HepG2 (cell line): ENCODE results near the gene NOXO1. TPM values are rescaled to one million over a fixed set of nuclear protein-coding genes. Genes with fewer than 3 reads are reported as not detected.

Experiments
- ATAC-seq: fragments of 200-7000 bp; cut with Tn5 transposase; 3 replicates; pipeline ENCODE4 v1.9.1; 2020; ENCODE audit warnings: mild to moderate bottlenecking, moderate library complexity
- BruUV-seq: library from RNA; stranded (reverse); fragments of 400-500 nt; replicated peaks from 2 replicates; lab custom pipeline; 2021; lab: Mats Ljungman, UMichigan
- CTCF ChIA-PET: fragments of 300-600 bp; formaldehyde crosslinking; extraction: SDS; loops from one replicate; lab custom pipeline; 2021; ENCODE audit warnings: low total read pairs, inconsistent platforms, low intra/inter-chr PET ratio; lab: Yijun Ruan, JAX
- POLR2A ChIA-PET: fragments of 350-600 bp; sonication (Branson Sonifier 250); formaldehyde crosslinking; loops from one replicate; lab custom pipeline; 2020; ENCODE audit warnings: antibody characterized with exemption, inconsistent platforms; lab: Yijun Ruan, JAX
- DNase-seq: peaks from one replicate; pipeline ENCODE4 v3.0.0-alpha.2; 2015; ENCODE audit warnings: low spot score
- FAIRE-seq: peaks from 3 replicates; lab custom pipeline; 2011; peaks lifted over from hg19 to GRCh38; lab: Jason Lieb, UNC
- H2AFZ ChIP-seq: one replicate; pipeline ENCODE4 v1.6.1; 2011; ENCODE audit warnings: low read length, inconsistent platforms
- H3K27ac ChIP-seq: fragments of 300-600 bp; 3 replicates; pipeline ENCODE4 v1.8.0; 2011; ENCODE audit warnings: mixed run types, mild to moderate bottlenecking, mixed read lengths, low read length, inconsistent platforms; ENCODE audit not compliant: insufficient read depth; ENCODE audit errors: extremely low read length
- H3K27me3 ChIP-seq, 2 experiments: fragments of 200-600 bp in 1 of 2; 2 replicates in 1 of 2; 3 replicates in 1 of 2; pipeline versions ENCODE4 v1.6.0 to v1.8.0; 2011; ENCODE audit warnings: low read length in 2 of 2, mild to moderate bottlenecking in 2 of 2, moderate library complexity in 2 of 2, inconsistent platforms in 1 of 2; ENCODE audit not compliant: insufficient read depth in 2 of 2, control insufficient read depth in 1 of 2
- H3K36me3 ChIP-seq, 2 experiments: fragments of 200-600 bp in 1 of 2; replicated peaks in 1 of 2; 2 replicates in 1 of 2; 3 replicates in 1 of 2; pipeline versions ENCODE4 v1.5.1 to v1.8.0; 2011; ENCODE audit warnings: low read length in 2 of 2, inconsistent platforms in 1 of 2; ENCODE audit not compliant: insufficient read depth in 2 of 2, control insufficient read depth in 1 of 2
- H3K4me1 ChIP-seq: 2 replicates; pipeline ENCODE4 v1.5.1; 2012; ENCODE audit warnings: low read length, inconsistent platforms; ENCODE audit not compliant: insufficient read depth
- H3K4me2 ChIP-seq: 2 replicates; pipeline ENCODE4 v1.6.0; 2011; ENCODE audit warnings: low read depth, low read length, inconsistent platforms
- H3K4me3 ChIP-seq, 3 experiments: fragments of 200-600 bp in 1 of 3; sonication (generic), shearing (Covaris generic) in 1 of 3; replicated peaks in 1 of 3; 2 replicates each; pipeline ENCODE4 v1.5.1; 2011 to 2016; ENCODE audit warnings: low read length in 3 of 3, inconsistent platforms in 2 of 3, low read depth in 2 of 3, mild to moderate bottlenecking in 2 of 3, control low read depth in 1 of 3, mixed read lengths in 1 of 3; ENCODE audit not compliant: insufficient read depth in 1 of 3
- H3K79me2 ChIP-seq: one replicate; pipeline ENCODE4 v1.6.1; 2011; ENCODE audit warnings: low read length, inconsistent platforms; ENCODE audit not compliant: insufficient read depth
- H3K9ac ChIP-seq: 2 replicates; pipeline ENCODE4 v1.6.0; 2011; ENCODE audit warnings: mild to moderate bottlenecking, low read depth, low read length, inconsistent platforms; ENCODE audit not compliant: insufficient read depth
- H3K9me3 ChIP-seq: 2 replicates; pipeline ENCODE4 v1.5.1; 2012; ENCODE audit warnings: mild to moderate bottlenecking, low read length
- H4K20me1 ChIP-seq: 2 replicates; pipeline ENCODE4 v1.6.0; 2011; ENCODE audit warnings: inconsistent platforms, mild to moderate bottlenecking, low read length, moderate library complexity; ENCODE audit not compliant: insufficient read depth
- AGO2 ChIP-seq: fragments of 200-400 bp; formaldehyde crosslinking; optimal IDR thresholded peaks from 2 replicates; pipeline ENCODE3; 2017; ENCODE audit warnings: mild to moderate bottlenecking, low read depth, low read length, moderate library complexity
- AKAP8 ChIP-seq: sonication (generic); formaldehyde crosslinking; IDR thresholded peaks from 2 replicates; pipeline ENCODE4 v1.5.1; 2020; ENCODE audit warnings: mild to moderate bottlenecking, missing genetic modification reagents
- BRCA1 ChIP-seq: sonication (generic); formaldehyde crosslinking; IDR thresholded peaks from 2 replicates; pipeline ENCODE4 v1.4.0; 2020; ENCODE audit warnings: missing genetic modification reagents
- EED ChIP-seq: sonication (generic); formaldehyde crosslinking; IDR thresholded peaks from 2 replicates; pipeline ENCODE4 v1.5.0; 2020; ENCODE audit warnings: mild to moderate bottlenecking, missing genetic modification reagents
- GLMP ChIP-seq: sonication (generic); formaldehyde crosslinking; IDR thresholded peaks from 2 replicates; pipeline ENCODE4 v1.9.0; 2021; ENCODE audit warnings: missing genetic modification reagents, mild to moderate bottlenecking, borderline replicate concordance
- NFE2L1 ChIP-seq: sonication (generic); formaldehyde crosslinking; IDR thresholded peaks from 2 replicates; pipeline ENCODE4 v1.4.0; 2020; ENCODE audit warnings: missing genetic modification reagents, mild to moderate bottlenecking, borderline replicate concordance
- RBFOX2 ChIP-seq: fragments of 200-400 bp; formaldehyde crosslinking; IDR thresholded peaks from 2 replicates; pipeline ENCODE4 v1.6.1; 2017; ENCODE audit warnings: low read depth, mild to moderate bottlenecking, low read length
- ZBTB33 ChIP-seq: sonication (generic); formaldehyde crosslinking; IDR thresholded peaks from 2 replicates; pipeline ENCODE4 v1.4.0; 2020; ENCODE audit warnings: missing genetic modification reagents
- ZBTB40 ChIP-seq, 2 experiments: fragments of 450-650 bp in 1 of 2; sonication (generic) in 1 of 2; formaldehyde crosslinking in 1 of 2; IDR thresholded peaks; 2 replicates each; pipeline versions ENCODE4 v1.6.1 to v1.8.0; 2016 to 2022; ENCODE audit warnings: antibody characterized with exemption in 1 of 2, mild to moderate bottlenecking in 1 of 2, missing genetic modification reagents in 1 of 2
- ZNF775 ChIP-seq: sonication (generic); formaldehyde crosslinking; IDR thresholded peaks from 2 replicates; pipeline ENCODE4 v1.4.0; 2020; ENCODE audit warnings: missing genetic modification reagents, mild to moderate bottlenecking, moderate library complexity, borderline replicate concordance
- WGBS: methylation state at CpG from one replicate; pipeline ENCODE4 v1.1.6; 2017; ENCODE audit warnings: low lambda C conversion rate; 5-methylcytosine and 5-hydroxymethylcytosine counted together
- in situ Hi-C: cut with HindIII; loops from 2 replicates; pipeline ENCODE4 v1.10.0; 2017; ENCODE audit warnings: low pct_unique_long_range_greater_than_20kb; ENCODE audit not compliant: extremely low pct_ligation_motif_present
- intact Hi-C: fragments of 100-400 bp; cut with micrococcal nuclease; formaldehyde crosslinking; loops from one replicate; pipeline ENCODE4 v1.10.0; 2022; ENCODE audit not compliant: unreplicated experiment
- polyA plus RNA-seq, 8 experiments: library from polyadenylated mRNA; depleted of rRNA in 3 of 8; stranded (reverse) in 7 of 8; unstranded in 1 of 8; fragments of >200 nt; fragmentation: Illumina TruSeq in 4 of 8; extraction: Trizol in 4 of 8; gene quantifications; 2 replicates each; pipeline versions ENCODE4 v1.2.1 to v1.2.3, GENCODE V29; 2011 to 2016; ENCODE audit warnings: low read depth in 4 of 8, missing spikeins in 1 of 8, mixed read lengths in 1 of 8; ENCODE audit not compliant: insufficient read depth in 1 of 8
- total RNA-seq, 5 experiments: library from RNA; depleted of rRNA; stranded (reverse); fragments of >200 nt; fragmentation: Illumina TruSeq; extraction: Trizol; gene quantifications; 2 replicates each; pipeline ENCODE4 v1.2.3, GENCODE V29; 2016; ENCODE audit warnings: low read depth in 1 of 5

Gene NOXO1
- total and polyA plus RNA-seq, 2 of the 13 experiments (the other 11 are each of a cell fraction or from before 2014, with no cell fraction given): 0.69 to 1.4 TPM

GRCh38 chr16:2004795-2005517 is 23.7 kb upstream of the NOXO1 start:
- peaks cover 19 to 35% of the 10 kb centered on the region in 2 experiments for H3K36me3 ChIP-seq
- POLR2A ChIA-PET: interaction anchor here (0.7 to 2.8 kb wide), 8 partner anchors 11 to 150 kb away, joined by 3 to 27 read pairs (median 5); partner anchors contain the start of genes GFER, NPW, RPS2 and TRAF7
- peaks cover 43% of the 10 kb centered on the region for H3K4me1 ChIP-seq
- H2AFZ ChIP-seq: no peak overlapping the region
- no TSS peak for BruUV-seq
- peak overlapping the region in 1 of 3 experiments; percentile 17; a peak in 1 of 6 replicates for H3K4me3 ChIP-seq
- H3K27ac ChIP-seq: peak overlapping the region; percentile 1
- in situ Hi-C loops: no loop called here
- H3K79me2 ChIP-seq: peaks cover 47% of the 10 kb centered on the region
- 93% methylated on average over 21 of the region's 34 CpGs for WGBS
- peaks cover 18% of the 10 kb centered on the region; the same call in 1 of the 2 replicates for H4K20me1 ChIP-seq
- H3K4me2 ChIP-seq: peak overlapping the region; percentile 42; the same call in 1 of the 2 replicates
- CTCF ChIA-PET: interaction anchor here (1.7 kb wide), 1 partner anchor 136 kb away, joined by 10 read pairs; no protein-coding TSS in a partner anchor
- FAIRE-seq (no peak), DNase-seq (no peak), ATAC-seq (no peak; the same call in 2 of the 3 replicates)
- H3K9me3 ChIP-seq: no peaks in the 10 kb centered on the region
- intact Hi-C loops: no loop called here
- H3K9ac ChIP-seq: no peak overlapping the region
- H3K27me3 ChIP-seq: no peaks in the 10 kb centered on the region
- TF ChIP-seq AGO2: peak; percentile 57
- peak; percentile 81 for TF ChIP-seq ZBTB33 (CRISPR knock-in tag)
- TF ChIP-seq EED (CRISPR knock-in tag): no peak
- no peak for TF ChIP-seq NFE2L1 (CRISPR knock-in tag)
- TF ChIP-seq GLMP (CRISPR knock-in tag): no peak
- no peak for TF ChIP-seq AKAP8
- no peak for TF ChIP-seq ZNF775 (CRISPR knock-in tag)
- no peak for TF ChIP-seq ZBTB40 (IDR thresholded peaks at IDR 0.05)
- TF ChIP-seq ZBTB40 (CRISPR knock-in tag; IDR thresholded peaks at IDR 0.05): no peak
- TF ChIP-seq BRCA1 (CRISPR knock-in tag): no peak
- TF ChIP-seq RBFOX2: peak; percentile 65
